GM23248 (cell line): ENCODE data around the gene PCCA. TPM values are rescaled to one million over a fixed set of nuclear protein-coding genes. Genes with fewer than 3 reads are reported as not detected.

Experiments used
- DNase-seq: peaks from one replicate; pipeline ENCODE4 v3.0.0-alpha.2; 2015
- H2AFZ ChIP-seq: fragments of 200-600 bp; sonication (generic); 2 replicates; pipeline ENCODE4 v1.6.1; 2016; ENCODE audit warnings: antibody characterized with exemption
- H3F3A ChIP-seq: fragments of 200-600 bp; sonication (generic); 2 replicates; pipeline ENCODE4 v1.6.1; 2016; ENCODE audit warnings: mild to moderate bottlenecking, antibody characterized with exemption, mixed run types; ENCODE audit not compliant: insufficient read depth
- H3K27ac ChIP-seq: fragments of 200-600 bp; sonication (generic); 2 replicates; pipeline ENCODE4 v1.5.1; 2016; ENCODE audit warnings: mild to moderate bottlenecking
- H3K27me3 ChIP-seq: fragments of 200-600 bp; sonication (generic); replicated peaks from 2 replicates; pipeline ENCODE4 v1.6.1; 2016; ENCODE audit warnings: mild to moderate bottlenecking; ENCODE audit not compliant: insufficient read depth
- H3K36me3 ChIP-seq: fragments of 200-600 bp; sonication (generic); 2 replicates; pipeline ENCODE4 v1.6.1; 2016; ENCODE audit warnings: low read depth, mild to moderate bottlenecking
- H3K4me1 ChIP-seq: fragments of 200-600 bp; sonication (generic); 2 replicates; pipeline ENCODE4 v1.6.1; 2016; ENCODE audit warnings: mild to moderate bottlenecking; ENCODE audit not compliant: insufficient read depth
- H3K4me2 ChIP-seq: fragments of 200-600 bp; sonication (generic); one replicate; pipeline ENCODE4 v1.6.1; 2016; ENCODE audit warnings: mild to moderate bottlenecking; ENCODE audit not compliant: unreplicated experiment
- H3K4me3 ChIP-seq: fragments of 200-600 bp; sonication (generic); 2 replicates; pipeline ENCODE4 v1.5.1; 2016; ENCODE audit warnings: mild to moderate bottlenecking
- H3K79me2 ChIP-seq: fragments of 200-600 bp; sonication (generic); 2 replicates; pipeline ENCODE4 v1.6.1; 2016; ENCODE audit warnings: mild to moderate bottlenecking; ENCODE audit not compliant: insufficient read depth
- H3K9ac ChIP-seq: fragments of 200-600 bp; sonication (generic); 2 replicates; pipeline ENCODE4 v1.6.1; 2016; ENCODE audit warnings: mild to moderate bottlenecking
- H3K9me2 ChIP-seq: fragments of 200-600 bp; sonication (generic); 2 replicates; pipeline ENCODE4 v1.6.1; 2016; ENCODE audit warnings: mixed run types, mild to moderate bottlenecking, moderate library complexity; ENCODE audit not compliant: insufficient read depth
- H3K9me3 ChIP-seq: fragments of 200-600 bp; sonication (generic); one replicate; pipeline ENCODE4 v1.6.1; 2017; ENCODE audit warnings: low read depth
- H4K20me1 ChIP-seq: fragments of 200-600 bp; sonication (generic); 2 replicates; pipeline ENCODE4 v1.6.0; 2016; ENCODE audit not compliant: insufficient read depth
- EZH2 ChIP-seq: fragments of 200-600 bp; sonication (generic); IDR thresholded peaks from 2 replicates; pipeline ENCODE4 v1.6.1; 2018; ENCODE audit warnings: antibody characterized with exemption, mild to moderate bottlenecking; ENCODE audit not compliant: insufficient read depth, poor library complexity, severe bottlenecking
- EZH2phosphoT487 ChIP-seq: fragments of 200-600 bp; sonication (generic); IDR thresholded peaks from 2 replicates; pipeline ENCODE4 v1.6.1; 2018; ENCODE audit warnings: antibody characterized with exemption, moderate library complexity, mild to moderate bottlenecking, low read depth; ENCODE audit not compliant: insufficient read depth
- WGBS, 2 experiments: methylation state at CpG; one replicate each; pipeline ENCODE4 v1.1.6; 2015 to 2017; ENCODE audit warnings: low lambda C conversion rate in 2 of 2, low coverage in 1 of 2; ENCODE audit errors: missing lambda C conversion rate in 2 of 2; 5-methylcytosine and 5-hydroxymethylcytosine counted together
- in situ Hi-C: fragments of 300-500 bp; cut with MboI; formaldehyde crosslinking; loops from 2 replicates; pipeline ENCODE4 v1.15.0; 2020
- polyA plus RNA-seq: library from polyadenylated mRNA; unstranded; fragments of >200 nt; fragmentation: Nextera tagmentation; extraction: Ambion mirVana; gene quantifications from 2 replicates; pipeline ENCODE4 v1.2.1, GENCODE V29; 2016
- total RNA-seq: library from RNA; depleted of rRNA; stranded (reverse); fragments of >200 nt; shearing (Covaris generic); gene quantifications from 2 replicates; pipeline ENCODE4 v1.2.3, GENCODE V29; 2014

PCCA gene
- total and polyA plus RNA-seq, 2 experiments from 2014 or later, result 9.1 to 9.6 TPM

GRCh38 chr13:100549316-100549715 is 460.4 kb downstream of the PCCA start:
- Histone ChIP-seq H3K9ac (no peak overlapping the region), H3K4me2 (no peak overlapping the region), H3K4me3 (no peak overlapping the region), H3K27ac (no peak overlapping the region), H3K4me1 (no peaks in the 10 kb centered on the region), H3K9me3 (no peaks in the 10 kb centered on the region), H3K36me3 (no peaks in the 10 kb centered on the region), H2AFZ (no peak overlapping the region; the same call in 1 of the 2 replicates), H4K20me1 (no peaks in the 10 kb centered on the region), H3K9me2 (no peaks in the 10 kb centered on the region), H3K27me3 (no peaks in the 10 kb centered on the region), H3F3A (0 out of 2 replicates have a peak, but pooled peaks cover 3% of the 10 kb centered on the region), H3K79me2 (no peaks in the 10 kb centered on the region)
- 80 to 85% methylated on average over 9 of the region's 9 CpGs for WGBS, 2 experiments
- in situ Hi-C loops, result no loop called here
- TF ChIP-seq EZH2phosphoT487 (no peak), EZH2 (no peak)
- DNase-seq, result no peak

- Histone ChIP-seq H3K9ac (no peak overlapping the region), H3K4me2 (no peak overlapping the region), H3K4me1 (no peaks in the 10 kb centered on the region), H3F3A (0 out of 2 replicates have a peak, but pooled peaks cover 3% of the 10 kb centered on the region), H4K20me1 (no peaks in the 10 kb centered on the region), H3K9me2 (no peaks in the 10 kb centered on the region), H3K36me3 (no peaks in the 10 kb centered on the region), H3K27ac (no peak overlapping the region), H2AFZ (no peak overlapping the region), H3K79me2 (no peaks in the 10 kb centered on the region), H3K4me3 (no peak overlapping the region), H3K27me3 (no peaks in the 10 kb centered on the region), H3K9me3 (no peaks in the 10 kb centered on the region)
- TF ChIP-seq EZH2phosphoT487, result no peak
- no peak for TF ChIP-seq EZH2
- 88 to 89% methylated on average over 11 of the region's 11 CpGs for WGBS, 2 experiments
- in situ Hi-C loops, result no loop called here
- no peak for DNase-seq
Measured at GRCh38 chr13:100552755-100553154, 463.9 kb downstream of the PCCA start.

DNA sequence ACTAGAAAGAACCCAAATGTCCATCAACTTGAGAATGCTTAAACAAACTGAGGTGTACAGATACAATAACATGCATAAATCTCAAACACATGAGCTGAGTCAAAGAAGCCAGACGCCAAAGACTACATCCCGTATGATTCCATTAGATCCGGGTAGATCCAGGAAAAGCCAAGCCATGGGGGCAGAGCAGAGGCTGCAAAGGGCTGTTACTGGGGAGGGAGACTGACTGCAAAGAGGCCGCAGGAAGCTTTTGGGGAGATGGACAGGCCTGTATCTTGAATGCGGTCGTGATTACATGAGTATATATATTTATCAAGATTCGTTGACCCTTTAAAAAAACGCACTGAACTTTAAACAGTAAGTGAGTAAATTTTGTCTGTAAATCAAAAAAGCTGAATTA is 471.0 kb downstream of the PCCA start:
- Histone ChIP-seq H3K36me3 (no peaks in the 10 kb centered on the region), H4K20me1 (no peaks in the 10 kb centered on the region), H3F3A (no peaks in the 10 kb centered on the region), H3K79me2 (no peaks in the 10 kb centered on the region), H3K4me2 (no peak overlapping the region), H3K9me3 (no peaks in the 10 kb centered on the region), H3K27me3 (no peaks in the 10 kb centered on the region; the same call in 1 of the 2 replicates), H3K9ac (no peak overlapping the region), H3K27ac (no peak overlapping the region), H3K4me1 (no peaks in the 10 kb centered on the region), H3K4me3 (no peak overlapping the region), H3K9me2 (no peaks in the 10 kb centered on the region), H2AFZ (no peak overlapping the region)
- TF ChIP-seq EZH2phosphoT487 (no peak), EZH2 (no peak)
- DNase-seq, result no peak
- in situ Hi-C loops, result no loop called here
- WGBS, 2 experiments, result 89 to 91% methylated on average over 8 of the region's 8 CpGs

DNA sequence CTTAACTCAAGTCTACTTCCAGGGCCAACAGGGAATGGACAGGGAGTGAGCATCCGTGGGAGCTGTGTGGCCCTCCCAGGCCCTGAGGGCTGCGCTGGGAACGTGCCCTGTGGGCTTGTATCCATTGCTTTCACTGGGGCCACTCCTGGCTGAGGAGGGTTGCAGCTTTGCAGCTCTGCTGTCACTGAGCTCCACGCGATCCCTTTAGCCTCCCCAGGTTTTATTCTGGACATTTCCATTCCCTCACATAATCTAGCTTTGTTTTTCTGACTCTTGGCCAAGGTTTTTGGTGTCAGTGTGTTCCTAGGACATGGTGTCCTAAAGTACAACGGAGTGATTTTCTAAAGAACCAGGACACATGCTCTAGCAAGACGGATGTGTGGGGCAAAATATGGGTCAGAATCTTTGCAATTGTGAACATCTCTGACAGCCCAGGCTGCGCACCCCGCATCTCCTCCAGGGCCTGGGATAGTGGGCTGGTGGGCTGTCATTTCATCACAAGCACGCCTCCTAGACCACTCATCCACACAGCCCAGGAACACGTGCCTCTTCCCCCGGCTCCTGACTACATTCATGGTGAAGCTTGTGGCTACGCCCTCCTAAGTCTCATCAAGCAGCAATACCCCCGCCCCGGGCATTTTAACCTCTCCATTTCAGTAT is 471.7 kb downstream of the PCCA start:
- no peak overlapping the region for H2AFZ ChIP-seq
- H3K9me2 ChIP-seq, result no peaks in the 10 kb centered on the region
- no peaks in the 10 kb centered on the region for H3K79me2 ChIP-seq
- H3K27ac ChIP-seq, result no peak overlapping the region
- no peak overlapping the region for H3K9ac ChIP-seq
- H3K4me3 ChIP-seq, result no peak overlapping the region
- H3K4me2 ChIP-seq, result no peak overlapping the region
- H3K36me3 ChIP-seq, result no peaks in the 10 kb centered on the region
- H3K27me3 ChIP-seq, result no peaks in the 10 kb centered on the region; the same call in 1 of the 2 replicates
- no peak for DNase-seq
- H3K9me3 ChIP-seq, result no peaks in the 10 kb centered on the region
- H3K4me1 ChIP-seq, result no peaks in the 10 kb centered on the region
- TF ChIP-seq EZH2 (no peak), EZH2phosphoT487 (no peak)
- WGBS, 2 experiments, result 57% methylated on average over 15 of the region's 15 CpGs
- no peaks in the 10 kb centered on the region for H3F3A ChIP-seq
- no peaks in the 10 kb centered on the region for H4K20me1 ChIP-seq
- in situ Hi-C loops, result no loop called here
